Superior temporal gyrus (tissue), 1 donor: ENCODE measurements around the gene DAZAP1.

Source experiments
- DNase-seq: peaks from one replicate; pipeline ENCODE4 v3.0.0-alpha.2; 2016; ENCODE audit errors: extremely low spot score

Gene DAZAP1

GRCh38 chr19:1393841-1394240 lies 13.5 kb upstream of the DAZAP1 start:
- DNase-seq = no peak

GRCh38 chr19:1394252-1395193 lies 12.9 kb upstream of the DAZAP1 start:
- DNase-seq = no peak

GRCh38 chr19:1395194-1396018 lies 12.0 kb upstream of the DAZAP1 start:
- DNase-seq = no peak

GRCh38 chr19:1396019-1396767 lies 11.2 kb upstream of the DAZAP1 start:
- DNase-seq = no peak

GRCh38 chr19:1396768-1397679 lies 10.4 kb upstream of the DAZAP1 start:
- DNase-seq = no peak

GRCh38 chr19:1397838-1398237 lies 9.5 kb upstream of the DAZAP1 start:
- DNase-seq = no peak

- no peak for DNase-seq
These were observed 8.3 kb upstream of the DAZAP1 start for GRCh38 chr19:1399079-1399478.

GRCh38 chr19:1399745-1400144 lies 7.6 kb upstream of the DAZAP1 start:
- DNase-seq = no peak

- DNase-seq = no peak
These were observed 6.9 kb upstream of the DAZAP1 start for GRCh38 chr19:1400281-1401137.

- no peak for DNase-seq
These were observed 6.1 kb upstream of the DAZAP1 start, which contains the start of gene GAMT for GRCh38 chr19:1401138-1401888. GAMT (minus strand) TSS chr19:1401542; CDS start chr19:1401476, 66 bp downstream.

- no peak for DNase-seq
These were observed 5.5 kb upstream of the DAZAP1 start for GRCh38 chr19:1401889-1402217.

- no peak for DNase-seq
These were observed 4.8 kb upstream of the DAZAP1 start for GRCh38 chr19:1402411-1403070.

- DNase-seq = peak; percentile 98
These were observed 435 bp upstream of the DAZAP1 start for GRCh38 chr19:1406774-1407527.

GRCh38 chr19:1408300-1409203 lies 1.2 kb downstream of the DAZAP1 start:
- no peak for DNase-seq

GRCh38 chr19:1409204-1410005 lies 2.0 kb downstream of the DAZAP1 start:
- no peak for DNase-seq
